ENCODE measurements around the gene FHOD1.

The FHOD1 gene

Small RNA genes within 50 kb of the gene (small RNA-seq; reads per million reads assigned to genes)
- 0.18 to 0.40 reads per million in 2 experiments for gene MIR328
